Heart left ventricle (tissue), 16 donors: ENCODE results near the gene CCDC195. TPM values are rescaled to one million over a fixed set of nuclear protein-coding genes. Genes with fewer than 3 reads are reported as not detected.

Experiments used
- ATAC-seq, 4 donors: fragments of 200-7000 bp; cut with Tn5 transposase; one replicate each; pipeline ENCODE4 v1.9.1; 2020 to 2022; ENCODE audit warnings: moderate library complexity in 4 of 4, mild to moderate bottlenecking in 3 of 4, moderate number of reproducible peaks in 1 of 4
- DNase-seq, 5 donors: peaks; one replicate each; pipeline ENCODE4 v3.0.0-alpha.2; 2020
- H3K27ac ChIP-seq, 12 donors: fragments of 200-600 bp; sonication (generic) in 4 of 12; one replicate each; pipeline versions ENCODE4 v1.5.0 to v1.8.0; 2016 to 2022; ENCODE audit warnings: mild to moderate bottlenecking in 2 of 12
- H3K27me3 ChIP-seq, 9 donors: fragments of 200-600 bp; sonication (generic) in 2 of 9; one replicate each; pipeline versions ENCODE4 v1.5.1 to v1.8.0; 2016 to 2022; ENCODE audit warnings: mild to moderate bottlenecking in 3 of 9
- H3K36me3 ChIP-seq, 9 donors: fragments of 200-600 bp; sonication (generic) in 2 of 9; one replicate each; pipeline versions ENCODE4 v1.5.0 to v1.8.0; 2018 to 2022; ENCODE audit warnings: mild to moderate bottlenecking in 2 of 9
- H3K4me1 ChIP-seq, 12 donors: fragments of 200-600 bp; sonication (generic) in 4 of 12; one replicate each; pipeline versions ENCODE4 v1.5.0 to v1.8.0; 2016 to 2022; ENCODE audit warnings: mild to moderate bottlenecking in 3 of 12
- H3K4me3 ChIP-seq, 12 donors: fragments of 200-600 bp; sonication (generic) in 4 of 12; one replicate each; pipeline versions ENCODE4 v1.5.0 to v1.8.0; 2017 to 2022; ENCODE audit warnings: mild to moderate bottlenecking in 9 of 12, moderate library complexity in 4 of 12
- H3K9me3 ChIP-seq, 12 donors: fragments of 200-600 bp; sonication (generic) in 4 of 12; one replicate each; pipeline versions ENCODE4 v1.5.0 to v1.8.0; 2016 to 2022; ENCODE audit warnings: mild to moderate bottlenecking in 1 of 12
- POLR2A ChIP-seq, 2 donors: fragments of 450-650 bp; IDR thresholded peaks; one replicate each; pipeline ENCODE4 v1.6.1; 2017; ENCODE audit warnings: antibody characterized with exemption in 2 of 2, mild to moderate bottlenecking in 2 of 2, moderate library complexity in 2 of 2
- WGBS, 4 donors: extraction: QIAGEN DNeasy Blood & Tissue Kit in 2 of 4; methylation state at CpG; one replicate each; pipeline versions ENCODE4 v1.1.5 to v1.1.7; 2013 to 2018; 5-methylcytosine and 5-hydroxymethylcytosine counted together
- intact Hi-C, 10 donors: fragments of 100-400 bp; cut with DNase I; formaldehyde crosslinking; loops; one replicate each; pipeline versions ENCODE4 v1.11.1 to v1.14.2; 2022
- long read RNA-seq, 3 donors: library from polyadenylated mRNA; unstranded; transcript quantifications; one replicate each; pipeline ENCODE4 v2.0.0, GENCODE V29; 2020 to 2021
- polyA plus RNA-seq, 2 donors: library from polyadenylated mRNA; stranded (reverse); fragments of 200-250 nt; gene quantifications; one replicate each; pipeline ENCODE4 v1.2.3, GENCODE V29; 2013
- total RNA-seq, 9 donors: library from RNA; depleted of rRNA in 2 of 9; stranded (reverse); fragments of >200 nt in 2 of 9; fragmentation: NEBNext Ultra II Directional in 3 of 9; extraction: Animal tissue kit (Norgen Biotek cat#: 25700) in 3 of 9; gene quantifications; one replicate each; pipeline versions ENCODE4 v1.1.0 to v1.2.4, GENCODE V29; 2016 to 2023
- TF ChIP-seq, protein P1 (sequence below), 12 donors: fragments of 200-600 bp; sonication (generic) in 4 of 12; IDR thresholded peaks; one replicate each; pipeline versions ENCODE4 v1.5.0 to v1.8.0; 2018 to 2022; ENCODE audit warnings: antibody characterized with exemption in 12 of 12, mild to moderate bottlenecking in 5 of 12
- donor health status: ischemic (EF 13 %, LVEDD 7.1; RV severe dilation, severe dysfunction).
- donor health status: healthy with polysubstance abuse.
- donor health status: DM: no; HTN: yes; CAD: no.
- donor health status: DM: no; HTN: no; CAD: no.
- donor health status: ischemic (EF 25% LVEDD 6.9; RV normal size, moderate dysfunction).
- donor health status: ischemic (EF 25% LVEDD 5.7; RV mildly dilated, moderate dysfunction).
- donor health status: healthy.
- donor health status: DM: yes; HTN: yes; CAD: no.
- donor health status: ischemic (EF 35%, LVEDD 5.7; RV mildly dilated, moderate dysfunction).
- donor health status: nonischemic (EF 11% LVEDD 7.7; RV severe dilation, severe dysfunction).
- donor health status: DM: yes; HTN: yes; CAD: no.
- donor health status: PGD.
- donor health status: ischemic (EF 29% LVEDD 5.4; RV normal size, mild dysfunction).
- donor health status: nonischemic (EF 23%, LVEDD 6.1; RV moderate dilation, normal function).

CCDC195 gene, protein sequence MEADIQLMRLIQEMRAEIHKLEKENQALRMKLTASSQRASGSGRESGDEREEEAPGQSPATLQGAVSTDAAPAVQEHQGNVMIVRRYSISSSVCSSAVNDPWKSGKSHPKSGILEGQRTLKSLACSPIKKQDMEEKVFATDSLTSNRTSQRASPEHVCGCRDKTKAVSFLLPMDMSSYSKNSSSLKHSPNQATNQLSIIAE
- total RNA-seq (not detected), polyA plus RNA-seq (not detected)
- long read RNA-seq, donor 1, result 0 reads
- long read RNA-seq, donor 2, result 0 reads
- long read RNA-seq, donor 3, result 0 reads

DNA sequence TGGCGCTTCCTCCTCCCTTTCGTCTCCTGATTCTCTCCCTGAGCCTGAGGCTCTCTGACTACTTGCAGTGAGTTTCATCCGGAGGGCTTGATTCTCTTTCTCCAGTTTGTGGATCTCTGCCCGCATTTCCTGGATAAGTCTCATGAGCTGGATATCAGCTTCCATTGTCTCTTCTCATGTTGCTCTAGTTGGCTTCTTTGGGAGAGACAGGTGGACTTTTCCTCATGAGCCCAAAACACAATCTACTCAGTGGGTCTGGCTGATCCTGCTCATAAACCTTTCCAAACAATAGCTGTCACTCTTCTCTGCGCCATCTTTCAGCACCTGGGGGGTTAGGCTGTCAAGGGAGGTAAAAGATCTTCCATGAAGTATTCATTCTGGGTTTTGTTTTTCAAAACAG, at the start of gene CCDC195:
CCDC195 (minus strand) TSS at position 165 of the 400 bp plus-strand sequence; CDS start at position 165, 0 bp downstream.
- ATAC-seq (no peak), DNase-seq (no peak)
- H3K4me1 ChIP-seq, result peaks cover 0 to 5% (median 0%) of the 10 kb centered on the region in 12 donors
- 85 to 88% (median 86%) methylated on average over 5 of the region's 5 CpGs for WGBS, 4 donors
- no peak within 1 kb of the TSS for H3K4me3 ChIP-seq
- H3K9me3 ChIP-seq, result no peaks in the 10 kb centered on the region
- TF ChIP-seq, protein P1, sequence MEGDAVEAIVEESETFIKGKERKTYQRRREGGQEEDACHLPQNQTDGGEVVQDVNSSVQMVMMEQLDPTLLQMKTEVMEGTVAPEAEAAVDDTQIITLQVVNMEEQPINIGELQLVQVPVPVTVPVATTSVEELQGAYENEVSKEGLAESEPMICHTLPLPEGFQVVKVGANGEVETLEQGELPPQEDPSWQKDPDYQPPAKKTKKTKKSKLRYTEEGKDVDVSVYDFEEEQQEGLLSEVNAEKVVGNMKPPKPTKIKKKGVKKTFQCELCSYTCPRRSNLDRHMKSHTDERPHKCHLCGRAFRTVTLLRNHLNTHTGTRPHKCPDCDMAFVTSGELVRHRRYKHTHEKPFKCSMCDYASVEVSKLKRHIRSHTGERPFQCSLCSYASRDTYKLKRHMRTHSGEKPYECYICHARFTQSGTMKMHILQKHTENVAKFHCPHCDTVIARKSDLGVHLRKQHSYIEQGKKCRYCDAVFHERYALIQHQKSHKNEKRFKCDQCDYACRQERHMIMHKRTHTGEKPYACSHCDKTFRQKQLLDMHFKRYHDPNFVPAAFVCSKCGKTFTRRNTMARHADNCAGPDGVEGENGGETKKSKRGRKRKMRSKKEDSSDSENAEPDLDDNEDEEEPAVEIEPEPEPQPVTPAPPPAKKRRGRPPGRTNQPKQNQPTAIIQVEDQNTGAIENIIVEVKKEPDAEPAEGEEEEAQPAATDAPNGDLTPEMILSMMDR (IDR thresholded peaks at IDR 0.05), result no peak
- TF ChIP-seq POLR2A (IDR thresholded peaks at IDR 0.05), result no peak
- H3K27ac ChIP-seq, result no peak within 1 kb of the TSS
- no peaks in the 10 kb centered on the region for H3K27me3 ChIP-seq
- H3K36me3 ChIP-seq, result no peaks in the 10 kb centered on the region
- intact Hi-C loops, result no loop called here

DNA sequence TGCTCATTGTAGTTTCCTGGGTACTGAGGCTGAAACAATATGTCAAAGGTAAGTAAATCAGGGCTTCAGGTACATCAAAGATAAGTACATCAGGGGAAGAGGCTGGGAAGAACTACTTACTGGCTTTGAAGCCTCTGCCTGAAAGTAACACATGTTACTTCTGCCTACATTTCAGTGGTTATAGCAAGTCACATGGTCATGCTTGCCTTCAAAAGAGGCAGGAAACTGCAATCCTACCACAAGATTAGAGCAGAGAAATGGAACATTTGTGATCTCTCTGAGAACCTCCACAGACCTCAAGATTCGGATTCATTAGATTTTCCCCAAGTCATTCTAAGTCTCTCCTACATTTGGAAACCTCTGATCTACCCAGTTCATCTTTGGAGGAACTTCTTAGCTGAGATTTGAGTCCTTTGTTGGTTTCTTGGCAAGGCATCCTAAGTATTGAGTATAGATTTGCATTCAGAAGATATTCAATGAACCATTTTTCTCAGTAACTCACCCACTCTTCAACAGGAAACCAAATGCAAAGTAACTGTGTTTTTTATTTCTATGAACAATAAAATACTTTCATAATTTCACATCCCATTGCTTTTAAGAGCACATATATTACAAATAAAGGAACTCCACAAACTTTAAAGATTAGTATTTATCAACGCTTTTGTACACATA, 48.5 kb upstream of the CCDC195 start:
- 85 to 90% (median 87%) methylated on average over 2 of the region's 2 CpGs for WGBS, 4 donors
- TF ChIP-seq POLR2A (IDR thresholded peaks at IDR 0.05), result no peak
- TF ChIP-seq, protein P1 (IDR thresholded peaks at IDR 0.05), result no peak
- ATAC-seq (no peak), DNase-seq (no peak)
- peaks cover 0 to 76% (median 0%) of the 10 kb centered on the region in 9 donors for H3K36me3 ChIP-seq
- H3K27ac ChIP-seq, result no peak overlapping the region
- intact Hi-C loops, result no loop called here
- H3K4me1 ChIP-seq, result no peaks in the 10 kb centered on the region
- H3K9me3 ChIP-seq, result no peaks in the 10 kb centered on the region
- H3K27me3 ChIP-seq, result no peaks in the 10 kb centered on the region
- no peak overlapping the region for H3K4me3 ChIP-seq

DNA sequence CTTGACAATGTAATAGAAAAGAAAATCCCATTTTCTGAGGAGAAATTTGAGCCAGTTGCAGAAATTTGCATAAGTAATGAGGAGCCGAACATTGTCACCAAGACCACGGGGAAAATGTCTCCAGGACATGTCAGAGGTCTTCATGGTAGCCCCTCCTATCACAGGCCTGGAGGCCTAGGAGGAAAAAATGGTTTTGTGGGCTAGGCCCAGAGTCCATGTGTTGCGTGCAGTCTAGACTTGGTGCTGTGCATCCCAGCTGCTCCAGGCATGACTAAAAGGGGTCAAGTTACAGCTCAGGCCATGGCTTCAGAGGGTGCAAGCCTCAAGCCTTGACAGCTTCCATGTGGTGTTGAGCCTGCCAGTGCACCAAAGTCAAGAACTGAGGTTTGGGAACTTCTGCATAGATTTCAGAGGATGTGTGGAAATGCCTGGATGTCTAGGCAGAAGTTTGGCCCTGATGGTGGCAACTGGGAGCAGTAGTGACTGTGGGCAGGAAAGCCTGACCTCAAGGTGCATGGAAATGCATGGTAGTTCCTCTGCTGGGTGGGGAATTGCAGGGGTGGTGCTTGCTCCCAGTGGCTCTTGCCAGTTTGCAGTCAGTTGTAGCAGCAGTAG, 41.9 kb upstream of the CCDC195 start:
- DNase-seq, result no peak
- Histone ChIP-seq H3K27ac (no peak overlapping the region), H3K4me1 (peaks cover 0 to 10% (median 0%) of the 10 kb centered on the region in 12 donors), H3K36me3 (peaks cover 0 to 19% (median 0%) of the 10 kb centered on the region in 9 donors), H3K27me3 (no peaks in the 10 kb centered on the region), H3K4me3 (no peak overlapping the region), H3K9me3 (peaks cover 0 to 17% (median 3%) of the 10 kb centered on the region in 12 donors)
- 75 to 81% (median 77%) methylated on average over 3 of the region's 3 CpGs for WGBS, 4 donors
- no peak for ATAC-seq
- TF ChIP-seq, protein P1 (IDR thresholded peaks at IDR 0.05), result no peak
- TF ChIP-seq POLR2A (IDR thresholded peaks at IDR 0.05), result no peak
- intact Hi-C loops, result no loop called here
